Measurements from ENCODE around the gene SFTA2.
"Not testable (repeated sequence)": the region's sequence is repeated elsewhere in the genome, so short reads cannot be mapped to it uniquely, and the experiment has no call there.

SFTA2 gene

DNA sequence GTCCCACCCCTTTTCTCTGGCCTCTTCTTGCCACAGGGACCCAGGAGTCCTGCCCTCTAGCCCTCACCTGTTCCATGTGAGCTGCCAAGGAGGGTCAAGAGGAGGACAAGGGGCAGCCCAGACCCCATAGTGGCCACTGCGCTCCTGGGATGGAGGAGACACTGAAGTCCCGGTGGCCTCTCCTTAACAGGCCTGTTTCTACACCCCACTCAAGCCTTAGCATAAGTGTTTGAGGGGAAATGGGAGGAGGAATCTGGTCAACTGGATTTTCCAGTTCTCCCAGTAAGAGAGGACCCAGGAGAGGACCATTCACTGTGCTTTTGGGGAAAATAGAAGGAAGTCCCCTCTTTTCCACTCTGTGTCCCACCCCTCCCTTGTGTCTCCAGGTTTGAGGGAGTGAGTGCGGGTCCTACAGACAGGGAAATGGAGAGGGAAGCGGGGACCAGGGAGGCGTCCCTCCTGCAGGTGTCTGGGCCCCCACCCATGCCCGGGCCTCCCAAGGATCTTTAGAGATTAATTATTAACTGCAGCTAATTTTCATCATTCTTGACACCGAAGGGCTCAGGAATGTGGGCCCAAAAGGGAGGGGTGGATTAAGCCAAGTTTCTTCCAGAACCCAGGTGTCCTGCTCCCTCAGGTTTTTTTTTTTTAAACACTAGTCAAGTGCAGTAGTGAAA is at the start of gene SFTA2:
Gene SFTA2, minus strand, starts transcription at position 202 of the 677 bp plus-strand sequence. Its CDS starts 74 bp downstream, at position 128.
- Mint-ChIP-seq H3K9me3 (no peaks in the 10 kb centered on the region), H3K36me3 (peaks cover 10% of the 10 kb centered on the region), H3K27me3 (no peaks in the 10 kb centered on the region), H3K4me1 (peaks cover 7% of the 10 kb centered on the region), H3K4me3 (no peak within 1 kb of the TSS), H3K27ac (no peak within 1 kb of the TSS)

DNA sequence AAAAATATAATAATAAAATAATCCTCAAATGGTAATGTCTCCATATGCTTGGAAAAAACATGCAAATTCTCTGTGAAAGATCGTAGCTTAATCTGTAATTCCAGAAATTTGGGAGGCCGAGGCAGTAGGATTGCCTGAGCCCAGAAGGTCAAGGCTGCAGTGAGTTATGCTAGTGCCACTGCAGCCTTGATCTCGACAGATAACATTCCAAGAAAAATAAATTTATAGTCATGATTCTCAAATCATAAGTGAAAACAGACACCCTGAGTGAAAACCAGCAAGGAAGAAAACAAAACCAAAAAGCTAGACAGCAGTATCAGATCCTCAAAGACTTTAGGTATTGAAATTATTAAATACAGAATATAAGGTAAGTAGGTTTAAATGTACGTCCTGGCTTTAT is 47.7 kb upstream of the SFTA2 start:
- Mint-ChIP-seq H3K4me3 (no peak overlapping the region), H3K9me3 (no peaks in the 10 kb centered on the region), H3K27ac (no peak overlapping the region), H3K27me3 (peaks cover 3% of the 10 kb centered on the region), H3K4me1 (no peaks in the 10 kb centered on the region), H3K36me3 (no peaks in the 10 kb centered on the region)

DNA sequence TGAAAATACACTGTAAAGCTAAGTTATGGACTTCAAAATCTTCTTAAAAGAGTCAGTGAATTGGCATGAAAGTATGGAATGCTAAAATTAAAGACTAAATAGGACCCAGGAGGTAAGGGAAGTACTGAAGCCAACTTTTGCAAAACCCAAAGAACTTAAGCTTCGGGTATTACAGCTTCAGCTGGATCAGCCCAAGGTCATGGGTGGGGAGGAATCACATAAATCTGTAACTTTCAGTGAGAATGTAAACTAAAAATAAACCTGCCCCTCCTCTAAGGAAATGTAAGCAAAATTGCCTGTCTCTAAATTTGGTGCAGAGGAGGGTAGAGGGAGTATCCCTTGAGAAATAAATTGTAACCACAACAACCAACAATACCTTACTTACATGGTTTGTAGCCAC is 47.2 kb upstream of the SFTA2 start:
- Mint-ChIP-seq H3K36me3 (no peaks in the 10 kb centered on the region), H3K27me3 (peaks cover 3% of the 10 kb centered on the region), H3K9me3 (no peaks in the 10 kb centered on the region), H3K4me3 (no peak overlapping the region), H3K4me1 (no peaks in the 10 kb centered on the region), H3K27ac (no peak overlapping the region)

DNA sequence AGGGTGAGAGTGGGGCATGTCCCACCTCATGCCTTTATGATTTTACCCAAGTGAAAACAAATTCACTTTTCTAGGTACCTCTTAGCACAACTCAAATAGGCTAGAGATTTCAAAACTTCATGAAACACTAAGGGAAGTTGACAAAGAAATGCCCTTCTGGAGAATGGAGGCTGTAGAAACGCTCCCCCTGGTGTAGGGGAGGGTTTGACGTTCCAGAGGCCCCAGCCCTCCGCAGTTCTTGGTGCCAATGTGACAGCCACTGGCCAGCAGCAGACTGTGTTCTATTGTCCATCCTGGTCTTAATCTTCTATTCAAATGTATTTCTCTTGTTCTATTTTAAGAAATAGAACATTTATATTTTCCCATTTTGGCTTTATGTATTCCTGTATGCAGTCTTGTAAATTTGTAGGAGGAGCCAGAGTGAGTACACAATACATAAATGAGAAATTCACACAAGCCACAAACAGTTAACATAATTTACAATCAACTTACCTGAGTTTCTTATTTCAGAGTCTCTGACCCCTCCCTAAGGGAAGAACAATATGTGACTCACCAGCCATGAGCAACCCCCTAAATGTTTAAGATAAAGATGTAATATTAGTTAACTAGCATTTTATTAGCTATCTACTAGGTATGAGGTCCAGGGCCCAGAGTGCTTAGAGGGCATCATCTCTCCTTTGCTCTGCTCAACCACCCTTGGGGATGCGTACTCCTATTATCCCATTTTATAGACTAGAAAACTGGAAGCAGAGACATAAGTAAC is 42.7 kb upstream of the SFTA2 start:
- H3K27ac Mint-ChIP-seq = no peak overlapping the region
- H3K4me3 Mint-ChIP-seq = no peak overlapping the region
- no peaks in the 10 kb centered on the region for H3K9me3 Mint-ChIP-seq
- H3K36me3 Mint-ChIP-seq = no peaks in the 10 kb centered on the region
- H3K4me1 Mint-ChIP-seq = no peaks in the 10 kb centered on the region
- no peaks in the 10 kb centered on the region for H3K27me3 Mint-ChIP-seq

DNA sequence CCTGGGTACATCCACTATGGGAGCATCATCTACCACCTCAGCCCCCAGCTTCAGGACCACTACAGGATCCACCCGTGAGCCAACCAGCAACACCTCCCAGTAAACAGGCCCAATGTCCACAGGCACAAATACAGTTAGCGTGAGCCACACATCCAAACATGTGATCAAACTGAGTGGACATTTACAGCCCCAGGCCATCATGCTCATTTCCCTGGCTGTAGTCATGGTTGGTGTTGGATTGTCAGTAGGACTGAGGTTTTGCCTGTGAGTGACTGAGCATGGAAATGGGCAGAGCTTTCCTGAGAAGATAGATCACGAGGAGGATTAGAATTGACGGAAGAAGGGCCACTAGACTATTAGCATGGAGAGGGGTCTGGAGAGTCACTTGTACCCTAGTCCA is 40.8 kb upstream of the SFTA2 start:
- Mint-ChIP-seq H3K27me3 (no peaks in the 10 kb centered on the region), H3K9me3 (no peaks in the 10 kb centered on the region)

DNA sequence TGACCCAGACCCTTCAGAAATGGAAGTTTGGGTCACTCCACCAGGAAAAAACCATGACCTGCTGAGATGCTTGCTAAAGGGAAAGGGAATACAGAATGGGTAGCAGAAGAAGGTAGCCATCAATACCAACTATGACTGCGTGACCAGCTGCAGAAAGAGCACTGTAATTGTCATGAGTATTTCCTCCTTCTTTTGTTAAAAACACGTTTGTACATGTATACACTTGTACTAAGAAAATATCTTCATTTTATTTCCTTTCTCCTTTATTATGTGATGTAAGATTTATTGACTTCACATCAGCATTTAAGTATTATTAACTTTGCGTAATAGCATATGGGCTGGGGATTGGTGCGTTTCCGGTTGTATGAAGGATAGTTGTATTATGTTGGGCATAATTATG is 39.0 kb upstream of the SFTA2 start:
- Mint-ChIP-seq H3K4me3 (no peak overlapping the region), H3K27me3 (no peaks in the 10 kb centered on the region), H3K27ac (no peak overlapping the region), H3K36me3 (no peaks in the 10 kb centered on the region), H3K9me3 (no peaks in the 10 kb centered on the region), H3K4me1 (no peaks in the 10 kb centered on the region)

More for the DNA sequence above, 40.8 kb upstream of the SFTA2 start:
- H3K4me1 Mint-ChIP-seq = no peaks in the 10 kb centered on the region
- no peaks in the 10 kb centered on the region for H3K36me3 Mint-ChIP-seq
- H3K4me3 Mint-ChIP-seq = no peak overlapping the region
- H3K27ac Mint-ChIP-seq = no peak overlapping the region

DNA sequence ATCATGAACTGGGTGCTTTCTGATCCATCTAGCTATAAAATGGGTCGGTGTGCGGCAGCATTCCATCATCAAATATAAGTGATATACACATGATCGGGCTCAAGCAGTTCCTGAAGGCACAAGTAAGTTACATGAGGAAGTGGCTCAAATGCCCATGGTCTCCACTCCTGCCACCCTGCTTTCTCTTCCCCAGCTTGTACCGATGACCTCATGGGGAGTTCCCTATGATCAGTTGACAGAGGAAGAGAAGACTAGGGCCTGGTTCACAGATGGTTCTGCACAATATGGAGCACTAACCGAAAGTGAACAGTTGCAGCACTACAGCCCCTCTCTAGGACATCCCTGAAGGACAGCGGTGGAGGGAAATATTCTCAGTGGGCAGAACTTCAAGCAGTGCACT is 37.2 kb upstream of the SFTA2 start:
- not testable (repeated sequence) for H3K36me3 Mint-ChIP-seq, H3K9me3 Mint-ChIP-seq, H3K27me3 Mint-ChIP-seq, H3K4me1 Mint-ChIP-seq, H3K4me3 Mint-ChIP-seq
- peak overlapping the region; percentile 4 for H3K27ac Mint-ChIP-seq

DNA sequence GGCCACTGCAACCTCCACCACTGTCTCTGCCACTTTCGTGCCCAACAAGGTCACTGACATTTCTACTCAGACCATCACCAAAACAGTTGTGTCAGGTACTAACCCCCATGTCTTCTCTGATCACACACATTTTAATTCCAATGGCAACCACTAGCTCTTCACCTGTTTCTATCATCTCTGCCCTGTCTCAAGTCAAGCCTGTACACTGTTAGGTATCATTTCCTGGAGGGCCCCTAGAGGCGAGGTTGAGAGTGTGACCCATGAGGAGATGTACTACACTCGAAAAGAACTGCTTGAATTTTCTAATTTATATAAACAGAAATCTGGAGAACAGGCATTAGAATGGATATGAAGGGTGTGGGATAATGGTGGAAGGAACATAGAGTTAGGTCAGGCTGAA is 34.2 kb upstream of the SFTA2 start:
- Mint-ChIP-seq H3K36me3 (no peaks in the 10 kb centered on the region), H3K27me3 (peaks cover 2% of the 10 kb centered on the region), H3K27ac (no peak overlapping the region), H3K4me1 (no peaks in the 10 kb centered on the region), H3K4me3 (no peak overlapping the region), H3K9me3 (no peaks in the 10 kb centered on the region)

DNA sequence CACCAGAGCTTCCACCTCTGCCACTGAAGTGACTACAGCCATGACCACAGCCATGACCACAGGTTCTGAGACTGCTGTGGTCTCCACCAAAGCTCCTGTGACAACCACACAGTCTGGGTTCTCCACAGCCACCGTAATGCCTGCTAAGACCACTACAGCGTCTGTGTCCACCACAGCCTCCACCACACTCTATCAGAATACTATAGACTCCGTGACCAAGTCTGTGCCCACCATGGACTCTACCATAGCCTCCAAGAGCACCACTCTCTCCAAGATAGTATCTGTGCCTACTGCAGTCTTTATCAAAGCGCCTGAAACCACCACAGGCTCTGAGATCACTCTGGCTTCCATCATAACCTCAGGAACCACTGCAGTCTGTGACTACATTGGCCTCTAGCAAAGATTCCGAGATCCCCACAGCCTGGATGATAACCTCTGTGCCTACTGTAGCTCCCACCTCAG is 33.2 kb upstream of the SFTA2 start:
- Mint-ChIP-seq H3K27me3 (peaks cover 2% of the 10 kb centered on the region), H3K9me3 (no peaks in the 10 kb centered on the region), H3K27ac (no peak overlapping the region)

DNA sequence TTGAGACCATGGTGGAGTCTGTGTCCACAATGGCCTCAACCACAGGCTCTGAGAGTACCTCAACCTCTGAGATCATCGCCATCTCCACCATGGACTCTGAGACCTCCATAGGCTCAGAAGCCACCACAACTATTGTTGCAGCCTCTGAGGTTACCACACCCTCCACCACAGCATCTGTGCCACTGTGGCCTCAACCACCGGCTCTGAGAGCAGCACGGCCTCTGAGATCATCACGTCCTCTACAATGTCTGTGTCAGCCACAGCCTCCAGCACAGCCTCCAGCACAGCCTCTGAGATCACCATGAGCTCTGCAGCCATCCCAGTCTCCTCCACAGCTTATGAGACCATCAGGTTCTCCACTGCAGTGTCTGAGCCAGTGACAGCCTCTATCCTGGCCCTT is 32.1 kb upstream of the SFTA2 start:
- Mint-ChIP-seq H3K9me3 (no peaks in the 10 kb centered on the region), H3K27ac (no peak overlapping the region), H3K36me3 (no peaks in the 10 kb centered on the region), H3K27me3 (peaks cover 4% of the 10 kb centered on the region), H3K4me1 (no peaks in the 10 kb centered on the region), H3K4me3 (no peak overlapping the region)

More for the DNA sequence above, 33.2 kb upstream of the SFTA2 start:
- Mint-ChIP-seq H3K36me3 (no peaks in the 10 kb centered on the region), H3K4me3 (no peak overlapping the region), H3K4me1 (no peaks in the 10 kb centered on the region)

DNA sequence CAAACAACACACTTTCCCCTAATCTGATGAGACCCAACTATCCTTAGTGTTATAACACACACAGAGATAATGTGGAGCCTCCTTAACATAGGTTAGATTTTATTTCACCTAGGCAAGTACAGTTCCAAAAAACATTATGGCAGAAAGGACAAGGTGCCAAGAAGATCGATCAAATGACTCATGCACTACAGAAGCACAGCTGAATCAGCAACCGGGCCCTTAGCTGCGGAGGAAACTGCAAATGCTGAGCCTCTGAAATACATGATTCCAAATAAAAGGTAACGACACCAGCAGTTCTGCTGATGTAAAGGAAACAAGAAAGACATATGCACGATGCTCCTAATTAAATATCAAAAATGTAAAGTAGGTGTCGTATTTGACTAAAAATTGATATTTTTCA is 31.7 kb upstream of the SFTA2 start:
- H3K36me3 Mint-ChIP-seq = no peaks in the 10 kb centered on the region
- no peaks in the 10 kb centered on the region for H3K4me1 Mint-ChIP-seq
- no peak overlapping the region for H3K4me3 Mint-ChIP-seq
- peaks cover 4% of the 10 kb centered on the region for H3K27me3 Mint-ChIP-seq
- H3K27ac Mint-ChIP-seq = no peak overlapping the region
- H3K9me3 Mint-ChIP-seq = no peaks in the 10 kb centered on the region

DNA sequence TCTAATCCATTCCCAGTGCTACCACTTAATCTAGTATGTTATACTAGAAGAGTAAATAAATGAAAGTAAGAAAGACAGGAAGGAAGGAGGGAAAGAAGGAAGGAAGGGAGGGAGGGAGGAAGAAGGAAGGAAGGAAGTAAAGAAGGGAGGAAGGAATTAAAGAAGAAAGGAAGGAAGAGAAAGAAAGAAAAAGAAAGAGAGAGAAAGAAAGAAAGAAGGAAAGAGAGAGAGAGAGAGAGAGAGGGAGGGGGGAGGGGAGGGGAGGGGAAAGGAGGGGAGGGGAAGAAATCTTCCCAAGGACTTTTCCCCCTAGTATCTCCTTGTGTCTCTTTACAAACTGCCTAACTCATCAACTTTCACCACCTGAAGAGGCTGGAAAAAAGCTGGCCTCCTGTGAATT is 30.7 kb upstream of the SFTA2 start:
- peaks cover 6% of the 10 kb centered on the region for H3K27me3 Mint-ChIP-seq
- H3K27ac Mint-ChIP-seq = no peak overlapping the region
- H3K36me3 Mint-ChIP-seq = no peaks in the 10 kb centered on the region
- H3K4me3 Mint-ChIP-seq = no peak overlapping the region
- H3K4me1 Mint-ChIP-seq = peaks cover 7% of the 10 kb centered on the region
- H3K9me3 Mint-ChIP-seq = no peaks in the 10 kb centered on the region

DNA sequence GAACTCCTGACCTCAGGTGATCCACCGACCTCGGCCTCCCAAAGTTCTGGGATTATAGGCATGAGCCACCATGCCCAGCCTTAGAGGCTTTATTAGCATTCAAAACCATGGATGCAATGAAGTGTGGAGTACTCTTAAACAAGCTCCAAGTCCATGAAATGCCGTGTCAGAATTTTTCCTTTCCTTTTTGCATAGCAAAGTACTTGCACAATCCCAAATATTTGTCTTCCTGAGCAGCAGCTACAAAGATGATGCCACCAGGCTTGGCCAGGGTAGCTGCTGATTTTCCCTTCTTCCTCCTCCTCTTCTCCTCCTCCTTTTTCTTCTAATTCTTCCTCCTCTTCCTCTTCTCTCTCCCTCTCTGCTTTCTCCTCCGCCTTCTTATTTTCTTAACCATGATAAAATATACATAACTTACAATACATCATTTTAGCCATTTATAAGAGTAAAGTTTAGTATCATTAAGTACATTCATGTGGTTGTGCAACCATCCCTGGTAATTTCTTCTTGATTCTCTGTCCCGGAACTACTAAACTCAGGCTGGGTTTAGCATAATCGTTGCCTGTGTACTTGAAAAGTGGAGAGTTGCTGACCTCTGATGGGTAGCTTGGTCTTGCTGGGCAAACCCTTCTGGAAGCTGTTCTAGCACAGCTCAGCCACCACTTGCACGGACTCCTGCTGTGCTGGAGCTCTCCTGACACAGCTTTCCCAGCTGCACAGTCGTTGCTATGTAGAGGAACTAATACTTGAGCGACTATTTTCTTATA is 29.1 kb upstream of the SFTA2 start:
- no peak overlapping the region for H3K27ac Mint-ChIP-seq
- no peaks in the 10 kb centered on the region for H3K9me3 Mint-ChIP-seq
- no peaks in the 10 kb centered on the region for H3K36me3 Mint-ChIP-seq
- H3K4me3 Mint-ChIP-seq = no peak overlapping the region
- peaks cover 16% of the 10 kb centered on the region for H3K4me1 Mint-ChIP-seq
- H3K27me3 Mint-ChIP-seq = peaks cover 6% of the 10 kb centered on the region

DNA sequence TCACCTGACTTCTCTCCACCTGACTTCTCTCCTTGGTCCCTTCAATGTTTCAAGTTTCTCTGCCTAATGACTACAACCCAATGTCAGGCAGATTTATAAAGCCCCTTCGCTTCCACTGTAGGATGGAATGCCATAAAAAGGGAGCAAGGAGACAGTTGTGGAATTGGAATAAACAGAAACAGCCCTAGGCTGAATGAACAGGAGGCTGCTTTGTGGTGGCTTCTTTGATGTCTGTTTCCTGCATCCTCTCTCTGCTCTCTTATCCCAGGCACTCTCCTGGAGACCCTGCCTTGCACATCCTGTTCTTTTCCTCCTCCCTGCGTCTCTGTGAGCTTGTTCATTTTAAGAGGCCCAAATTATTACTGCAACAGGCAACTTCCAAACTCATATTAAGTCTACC is 25.7 kb upstream of the SFTA2 start:
- H3K27me3 Mint-ChIP-seq = peaks cover 6% of the 10 kb centered on the region
- no peaks in the 10 kb centered on the region for H3K36me3 Mint-ChIP-seq
- H3K4me3 Mint-ChIP-seq = no peak overlapping the region
- H3K9me3 Mint-ChIP-seq = no peaks in the 10 kb centered on the region
- H3K27ac Mint-ChIP-seq = no peak overlapping the region
- peaks cover 20% of the 10 kb centered on the region for H3K4me1 Mint-ChIP-seq

DNA sequence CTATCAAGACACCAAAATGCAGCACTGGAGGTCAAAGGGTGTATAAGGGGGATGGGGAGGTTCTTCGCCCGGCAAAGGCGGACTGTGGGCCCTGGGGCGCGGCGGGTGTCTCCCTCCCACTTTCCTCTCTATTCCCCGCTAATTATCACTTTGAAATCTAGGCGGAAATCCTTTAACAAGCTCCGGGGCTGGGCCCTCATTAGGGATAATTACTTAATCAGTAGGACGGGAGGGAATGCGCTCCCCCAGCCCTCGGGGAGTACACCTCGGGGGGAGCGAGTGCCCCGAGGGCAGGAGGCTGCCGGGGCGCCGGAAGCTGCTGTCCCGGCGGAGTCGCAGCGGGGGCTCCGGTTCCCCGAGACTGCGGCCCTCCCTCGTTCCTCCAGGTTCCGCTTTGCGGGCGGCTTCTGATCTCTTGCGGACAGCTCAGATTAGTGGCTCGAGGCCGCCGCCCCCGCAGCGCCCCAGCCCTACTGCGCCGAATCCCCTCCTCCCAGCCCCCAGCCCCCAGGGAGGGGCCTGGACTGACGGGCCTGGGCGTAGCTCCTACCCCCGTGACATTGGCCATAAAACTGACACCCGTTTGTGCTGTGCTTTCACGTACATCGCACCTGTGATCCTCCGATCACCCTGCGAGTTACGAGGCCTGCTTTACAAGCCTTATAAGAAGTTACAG is 23.5 kb upstream of the SFTA2 start:
- peaks cover 20% of the 10 kb centered on the region for H3K4me1 Mint-ChIP-seq
- peaks cover 6% of the 10 kb centered on the region for H3K27me3 Mint-ChIP-seq
- no peaks in the 10 kb centered on the region for H3K36me3 Mint-ChIP-seq
- H3K4me3 Mint-ChIP-seq = peak overlapping the region; percentile 84
- H3K9me3 Mint-ChIP-seq = no peaks in the 10 kb centered on the region
- H3K27ac Mint-ChIP-seq = peak overlapping the region; percentile 69

All from activated naive CD4-positive, alpha-beta T cell treated with anti-CD3 and anti-CD28 coated beads, Interleukin-2, amount 50 U/mL, for 24 hours (primary cell).